ENCODE data around the gene SLX1A. TPM values are rescaled to one million over a fixed set of nuclear protein-coding genes. Genes with fewer than 3 reads are reported as not detected.
"Not testable (repeated sequence)": the region's sequence is repeated elsewhere in the genome, so short reads cannot be mapped to it uniquely, and the experiment has no call there.

Gene SLX1A
- total RNA-seq (2014; rRNA removed; shearing (Covaris generic); ENCODE audit: low replicate concordance) = 30.9 and 54.9 TPM in 2 replicates

DNA sequence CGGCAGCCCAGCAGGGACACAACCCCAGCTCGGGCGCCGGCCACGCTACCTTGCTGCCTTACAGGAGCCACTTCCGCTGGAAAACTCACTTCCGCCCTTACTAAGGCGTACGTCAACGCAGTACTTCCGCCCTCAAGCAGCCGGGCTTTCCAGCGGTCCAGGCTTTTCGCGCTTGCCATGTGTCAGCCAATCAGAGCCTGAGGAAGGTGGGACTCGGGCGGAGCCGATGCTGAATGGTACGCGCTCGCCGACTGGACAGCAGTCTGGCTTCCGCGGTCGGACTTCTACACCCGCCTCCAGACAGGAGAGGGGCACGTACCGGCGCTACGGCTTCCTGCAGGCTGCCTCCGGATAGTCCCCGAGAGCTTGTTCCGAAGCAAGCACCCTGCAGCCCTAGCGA is at the start of gene SLX1A, which contains the start of gene BOLA2B:
Gene SLX1A, plus strand, starts transcription at position 261 of the 400 bp plus-strand sequence. CDS start 210 bp downstream, outside the sequence.
Gene BOLA2B, minus strand, starts transcription at position 52 of the 400 bp plus-strand sequence. CDS start 71 bp downstream, outside the sequence.
- not testable (repeated sequence) for H3K9me3 ChIP-seq, H3K4me3 ChIP-seq, H3K27me3 ChIP-seq, H3K36me3 ChIP-seq, DNase-seq

GRCh38 chr16:30144017-30144416 is 49.7 kb upstream of the SLX1A start:
- no peak for DNase-seq
- H3K9me3 ChIP-seq = peaks cover 9% of the 10 kb centered on the region; the same call in 1 of the 2 replicates
- no peak overlapping the region for H3K4me3 ChIP-seq
- no peaks in the 10 kb centered on the region for H3K36me3 ChIP-seq
- H3K27me3 ChIP-seq = no peaks in the 10 kb centered on the region

- no peak for DNase-seq
- Histone ChIP-seq H3K4me3 (no peak overlapping the region), H3K9me3 (peaks cover 17% of the 10 kb centered on the region; the same call in 1 of the 2 replicates), H3K27me3 (no peaks in the 10 kb centered on the region), H3K36me3 (no peaks in the 10 kb centered on the region)
These were observed 48.8 kb upstream of the SLX1A start for GRCh38 chr16:30144917-30145316.

DNA sequence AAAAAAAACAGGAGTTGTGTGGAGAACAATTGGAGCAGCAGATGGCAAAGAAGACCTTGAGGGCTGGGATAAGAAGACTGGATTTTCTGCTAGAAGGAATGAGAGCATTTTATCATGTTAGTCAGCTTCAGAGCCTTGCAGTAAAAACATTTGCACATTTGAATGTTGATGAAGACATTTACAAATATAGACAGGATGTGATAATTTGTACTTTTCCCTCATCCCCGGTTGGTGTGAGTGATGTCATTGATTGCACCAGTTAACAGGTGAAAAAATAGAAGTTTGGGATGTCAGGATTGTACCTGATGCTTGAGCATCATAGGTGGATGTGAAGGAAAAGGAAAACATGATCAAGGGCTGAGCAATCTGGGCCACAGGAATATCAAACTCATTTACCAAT is 48.0 kb upstream of the SLX1A start:
- Histone ChIP-seq H3K4me3 (no peak overlapping the region), H3K27me3 (no peaks in the 10 kb centered on the region), H3K9me3 (peaks cover 17% of the 10 kb centered on the region), H3K36me3 (no peaks in the 10 kb centered on the region)
- DNase-seq = no peak

DNA sequence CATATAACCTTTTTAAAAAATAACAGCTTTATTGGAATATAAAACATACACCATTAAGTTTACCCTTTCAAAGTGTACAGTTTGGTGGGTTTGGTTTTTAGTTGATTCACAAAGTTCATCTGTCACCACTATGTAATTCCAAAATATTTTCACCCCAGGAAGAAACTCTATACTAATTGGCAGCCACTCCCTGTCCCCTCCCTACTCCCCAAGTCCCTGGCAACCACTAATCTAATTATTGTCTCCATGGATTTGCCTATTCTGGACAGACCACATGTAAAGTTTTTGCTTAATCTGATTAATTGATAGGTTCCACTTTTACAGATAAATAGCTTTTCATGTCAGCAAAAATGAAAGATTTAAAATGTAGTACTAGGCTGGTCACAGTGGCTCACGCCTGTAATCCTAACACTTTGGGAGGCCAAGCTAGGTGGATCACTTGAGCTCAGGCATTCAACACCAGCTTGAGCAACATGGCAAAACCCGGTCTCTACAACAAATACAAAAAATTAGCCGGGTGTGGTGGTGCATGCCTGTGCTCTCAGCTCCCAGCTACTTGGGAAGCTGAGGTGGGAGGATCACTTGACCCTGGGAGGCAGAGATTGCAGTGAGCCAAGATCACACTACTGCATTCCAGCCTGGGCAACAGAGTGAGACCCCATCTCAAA is 45.7 kb upstream of the SLX1A start:
- Histone ChIP-seq H3K9me3 (peaks cover 17% of the 10 kb centered on the region), H3K4me3 (no peak overlapping the region), H3K36me3 (no peaks in the 10 kb centered on the region), H3K27me3 (no peaks in the 10 kb centered on the region)
- no peak for DNase-seq

DNA sequence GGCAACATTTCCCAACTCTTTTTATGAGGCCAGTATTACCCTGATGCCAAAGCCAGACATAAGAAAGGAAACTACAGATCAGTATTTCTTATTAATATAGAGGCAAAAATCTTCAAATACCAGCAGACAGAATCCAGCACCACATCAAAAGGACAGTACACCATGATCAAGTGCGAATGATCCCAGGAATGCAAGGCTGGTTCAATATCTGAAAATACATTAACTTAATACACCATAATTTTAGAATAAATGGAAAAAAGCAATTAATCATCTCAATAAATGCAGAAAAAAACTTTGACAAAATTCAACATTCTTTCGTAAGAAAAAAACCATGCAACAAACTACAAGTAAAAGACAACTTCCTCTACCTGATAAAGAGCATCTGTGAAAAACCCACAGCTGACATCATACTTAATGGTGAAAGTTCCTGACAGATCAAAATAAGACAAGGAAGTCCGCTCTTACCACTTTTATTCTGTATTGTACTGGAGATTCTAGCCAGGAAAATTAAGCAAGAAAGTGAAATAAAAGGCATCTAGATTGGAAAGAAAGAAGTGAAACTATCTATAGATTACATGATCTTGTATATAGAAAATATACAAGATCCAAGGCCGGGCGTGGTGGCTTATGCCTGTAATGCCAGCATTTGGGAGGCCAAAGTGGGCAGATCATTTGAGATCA is 44.3 kb upstream of the SLX1A start:
- DNase-seq = no peak
- Histone ChIP-seq H3K27me3 (no peaks in the 10 kb centered on the region), H3K9me3 (peaks cover 17% of the 10 kb centered on the region), H3K36me3 (no peaks in the 10 kb centered on the region), H3K4me3 (no peak overlapping the region)

DNA sequence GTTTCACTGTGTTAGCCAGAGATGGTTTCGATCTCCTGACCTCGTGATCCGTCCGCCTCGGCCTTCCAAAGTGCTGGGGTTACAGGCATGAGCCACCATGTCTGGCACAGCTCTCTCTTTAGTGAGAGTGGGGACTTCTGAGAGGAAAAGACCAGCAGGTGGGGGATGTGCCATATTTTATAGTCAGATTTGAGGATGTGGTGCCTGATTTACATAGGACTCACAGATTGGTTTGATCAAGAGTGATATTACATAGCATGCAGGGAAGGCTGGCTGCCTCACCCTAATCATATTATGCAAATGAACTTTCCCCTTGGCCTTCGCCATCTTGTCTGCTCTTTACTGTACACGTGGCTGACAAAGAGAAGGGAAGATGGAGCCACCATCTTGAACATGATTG is 42.6 kb upstream of the SLX1A start:
- H3K27me3 ChIP-seq = no peaks in the 10 kb centered on the region
- H3K9me3 ChIP-seq = peaks cover 17% of the 10 kb centered on the region
- DNase-seq = no peak
- no peaks in the 10 kb centered on the region for H3K36me3 ChIP-seq
- H3K4me3 ChIP-seq = no peak overlapping the region

- Histone ChIP-seq H3K9me3 (peaks cover 17% of the 10 kb centered on the region), H3K27me3 (no peaks in the 10 kb centered on the region), H3K36me3 (no peaks in the 10 kb centered on the region), H3K4me3 (no peak overlapping the region)
- DNase-seq = no peak
These were observed 41.2 kb upstream of the SLX1A start for GRCh38 chr16:30152517-30152916.

DNA sequence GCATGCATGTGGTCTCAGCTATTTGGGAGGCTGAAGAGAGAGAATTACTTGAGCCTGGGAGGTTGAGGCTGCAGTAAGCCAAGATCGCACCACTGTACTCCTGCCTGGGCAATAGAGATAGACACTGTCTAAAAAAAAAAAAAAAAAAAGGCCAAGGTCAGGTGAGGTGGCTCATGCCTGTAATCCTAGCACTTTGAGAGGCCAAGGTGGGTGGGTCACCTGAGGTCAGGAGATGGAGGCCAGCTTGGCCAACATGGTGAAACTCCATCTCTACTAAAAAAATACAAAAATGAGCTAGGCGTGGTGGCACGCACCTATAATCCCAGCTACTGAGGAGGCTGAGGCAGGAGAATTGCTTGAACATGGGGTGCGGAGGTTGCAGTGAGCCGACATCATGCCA is 38.5 kb upstream of the SLX1A start:
- DNase-seq = no peak
- Histone ChIP-seq H3K9me3 (no peaks in the 10 kb centered on the region; the same call in 1 of the 2 replicates), H3K36me3 (no peaks in the 10 kb centered on the region), H3K27me3 (no peaks in the 10 kb centered on the region), H3K4me3 (no peak overlapping the region)

DNA sequence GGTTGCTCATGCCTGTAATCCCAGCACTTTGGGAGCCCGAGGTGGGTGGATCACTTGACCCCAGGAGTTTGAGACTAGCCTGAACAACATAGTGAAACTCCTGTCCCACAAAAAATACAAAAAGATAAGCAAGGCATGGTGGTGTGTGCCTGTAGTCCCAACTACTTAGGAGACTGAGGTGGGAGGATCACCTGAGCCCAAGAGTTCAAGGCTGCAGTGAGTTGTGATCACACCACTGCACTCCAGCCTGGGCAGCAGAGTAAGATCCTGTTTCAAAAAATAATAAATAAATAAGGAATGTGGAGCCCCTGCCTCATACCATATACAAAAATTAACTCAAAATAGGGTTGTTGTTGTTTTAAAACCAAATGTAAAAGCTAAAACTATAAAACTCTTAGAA is 36.5 kb upstream of the SLX1A start:
- no peaks in the 10 kb centered on the region for H3K36me3 ChIP-seq
- H3K9me3 ChIP-seq = no peaks in the 10 kb centered on the region
- no peaks in the 10 kb centered on the region for H3K27me3 ChIP-seq
- no peak for DNase-seq
- no peak overlapping the region for H3K4me3 ChIP-seq

DNA sequence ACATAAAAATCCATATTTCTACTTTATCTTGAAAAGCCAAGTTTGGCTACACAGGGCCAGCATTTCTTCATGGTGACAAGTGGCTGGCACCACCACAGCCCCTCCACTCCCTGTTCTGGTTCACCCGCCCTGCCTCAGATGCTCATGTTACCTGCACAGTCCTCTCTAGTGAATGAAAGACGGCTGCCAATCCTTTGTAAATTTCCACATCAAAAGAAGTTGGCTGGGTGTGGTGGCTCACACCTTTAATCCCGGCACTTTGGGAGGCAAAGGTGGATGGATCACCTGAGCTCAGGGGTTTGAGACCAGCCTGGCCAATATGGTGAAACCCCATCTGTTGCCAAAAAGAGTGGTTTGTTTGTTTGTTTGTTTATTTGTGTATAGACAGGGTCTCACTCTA is 30.1 kb upstream of the SLX1A start:
- DNase-seq = no peak
- H3K4me3 ChIP-seq = no peak overlapping the region
- no peaks in the 10 kb centered on the region for H3K27me3 ChIP-seq
- no peaks in the 10 kb centered on the region for H3K36me3 ChIP-seq
- H3K9me3 ChIP-seq = no peaks in the 10 kb centered on the region

DNA sequence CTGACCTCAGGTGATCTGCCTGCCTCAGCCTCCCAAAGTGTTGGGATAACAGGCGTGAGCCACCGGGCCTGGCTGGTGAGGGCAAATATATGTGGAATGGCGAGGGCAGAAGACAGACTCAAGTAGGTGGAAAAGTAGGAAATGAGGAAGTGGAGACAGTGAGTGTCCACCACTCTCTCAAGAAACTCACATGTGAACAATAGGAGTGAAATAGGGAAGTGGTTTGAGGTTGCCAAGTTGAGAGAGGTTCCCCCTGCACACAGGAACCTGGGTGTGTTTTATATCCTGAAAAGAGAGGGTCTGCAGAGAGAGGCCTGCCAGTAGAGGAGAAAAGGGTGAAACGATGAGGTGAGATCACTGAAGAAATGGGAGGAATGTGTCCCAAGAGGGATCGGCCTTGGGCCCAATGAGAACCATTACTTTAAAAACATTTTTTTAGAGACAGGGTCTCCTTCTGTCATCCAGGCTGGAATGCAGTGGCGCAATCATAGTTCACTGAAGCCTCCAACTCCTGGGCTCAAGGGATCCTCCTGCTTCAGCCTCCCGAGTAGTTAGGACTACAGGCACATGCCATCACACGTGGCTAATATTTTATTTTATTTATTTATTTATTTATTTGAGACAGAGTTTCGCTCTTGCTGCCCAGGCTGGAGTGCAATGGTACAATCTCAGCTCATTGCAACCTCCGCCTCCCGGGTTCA is 27.3 kb upstream of the SLX1A start:
- no peak overlapping the region for H3K4me3 ChIP-seq
- H3K9me3 ChIP-seq = no peaks in the 10 kb centered on the region
- no peaks in the 10 kb centered on the region for H3K36me3 ChIP-seq
- H3K27me3 ChIP-seq = no peaks in the 10 kb centered on the region
- DNase-seq = no peak

DNA sequence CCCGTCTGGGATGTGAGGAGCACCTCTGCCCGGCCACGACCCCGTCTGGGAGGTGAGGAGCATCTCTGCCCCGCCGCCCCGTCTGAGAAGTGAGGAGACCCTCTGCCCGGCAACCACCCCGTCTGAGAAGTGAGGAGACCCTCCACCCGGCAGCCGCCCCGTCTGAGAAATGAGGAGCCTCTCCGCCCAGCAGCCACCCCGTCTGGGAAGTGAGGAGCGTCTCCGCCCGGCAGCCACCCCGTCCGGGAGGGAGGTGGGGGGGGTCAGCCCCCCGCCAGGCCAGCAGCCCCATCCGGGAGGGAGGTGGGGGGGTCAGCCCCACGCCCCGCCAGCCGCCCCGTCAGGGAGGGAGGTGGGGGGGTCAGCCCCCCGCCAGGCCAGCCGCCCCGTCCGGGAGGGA is 24.9 kb upstream of the SLX1A start:
- H3K9me3 ChIP-seq, DNase-seq, H3K27me3 ChIP-seq, H3K4me3 ChIP-seq, H3K36me3 ChIP-seq: not testable (repeated sequence)

DNA sequence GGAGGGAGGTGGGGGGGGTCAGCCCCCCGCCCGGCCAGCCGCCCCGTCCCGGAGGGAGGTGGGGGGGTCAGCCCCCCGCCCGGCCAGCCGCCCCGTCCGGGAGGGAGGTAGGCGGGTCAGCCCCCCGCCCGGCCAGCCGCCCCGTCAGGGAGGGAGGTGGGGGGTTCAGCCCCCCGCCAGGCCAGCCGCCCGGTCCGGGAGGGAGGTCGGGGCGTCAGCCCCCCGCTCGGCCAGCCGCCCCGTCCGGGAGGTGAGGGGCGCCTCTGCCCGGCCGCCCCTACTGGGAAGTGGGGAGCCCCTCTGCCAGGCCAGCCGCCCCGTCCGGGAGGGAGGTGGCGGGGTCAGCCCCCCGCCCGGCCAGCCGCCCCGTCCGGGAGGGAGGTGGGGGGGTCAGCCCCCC is 24.3 kb upstream of the SLX1A start:
- not testable (repeated sequence) for H3K9me3 ChIP-seq, H3K36me3 ChIP-seq, H3K27me3 ChIP-seq, H3K4me3 ChIP-seq, DNase-seq

GRCh38 chr16:30170145-30170544 is 23.5 kb upstream of the SLX1A start:
- not testable (repeated sequence) for H3K4me3 ChIP-seq, H3K36me3 ChIP-seq, H3K27me3 ChIP-seq, H3K9me3 ChIP-seq, DNase-seq

- no peak for DNase-seq
- Histone ChIP-seq H3K36me3 (no peaks in the 10 kb centered on the region), H3K4me3 (no peak overlapping the region), H3K9me3 (no peaks in the 10 kb centered on the region), H3K27me3 (no peaks in the 10 kb centered on the region)
These were observed 20.6 kb upstream of the SLX1A start for GRCh38 chr16:30173054-30173453.

GRCh38 chr16:30176876-30177275 is 16.8 kb upstream of the SLX1A start:
- H3K36me3 ChIP-seq, H3K4me3 ChIP-seq, H3K27me3 ChIP-seq, H3K9me3 ChIP-seq, DNase-seq: not testable (repeated sequence)

All from MG63 (cell line).